Measurements from ENCODE around the gene GRN. TPM values are rescaled to one million over a fixed set of nuclear protein-coding genes. Genes with fewer than 3 reads are reported as not detected.
A peak's percentile ranks its signal among the peaks of the same experiment; 100 is the strongest.

The GRN gene
- polyA plus RNA-seq, 2 of the 4 experiments (the other 2 are of a cell fraction) = 111 to 197 TPM

- no peak for TF ChIP-seq MAZ (IDR thresholded peaks at IDR 0.05; ENCODE audit: borderline replicate concordance, low read depth, low read length)
- TF ChIP-seq FOSB (CRISPR knock-in tag; IDR thresholded peaks at IDR 0.05) = no peak
- TF ChIP-seq RNF2 (IDR thresholded peaks at IDR 0.05; ENCODE audit: borderline replicate concordance, low read depth) = peak; percentile 34; the same call in 1 of the 2 replicates
- TF ChIP-seq TP53 (CRISPR knock-in tag; IDR thresholded peaks at IDR 0.05) = no peak
- no peak for TF ChIP-seq MYC (IDR thresholded peaks at IDR 0.05; ENCODE audit: borderline replicate concordance, low read length)
- TF ChIP-seq KDM5A (IDR thresholded peaks at IDR 0.05) = no peak
- no peak for TF ChIP-seq ZNF302 (CRISPR knock-in tag; IDR thresholded peaks at IDR 0.05)
- TF ChIP-seq FOXS1 (CRISPR knock-in tag; IDR thresholded peaks at IDR 0.05) = no peak
- TF ChIP-seq, protein P1, sequence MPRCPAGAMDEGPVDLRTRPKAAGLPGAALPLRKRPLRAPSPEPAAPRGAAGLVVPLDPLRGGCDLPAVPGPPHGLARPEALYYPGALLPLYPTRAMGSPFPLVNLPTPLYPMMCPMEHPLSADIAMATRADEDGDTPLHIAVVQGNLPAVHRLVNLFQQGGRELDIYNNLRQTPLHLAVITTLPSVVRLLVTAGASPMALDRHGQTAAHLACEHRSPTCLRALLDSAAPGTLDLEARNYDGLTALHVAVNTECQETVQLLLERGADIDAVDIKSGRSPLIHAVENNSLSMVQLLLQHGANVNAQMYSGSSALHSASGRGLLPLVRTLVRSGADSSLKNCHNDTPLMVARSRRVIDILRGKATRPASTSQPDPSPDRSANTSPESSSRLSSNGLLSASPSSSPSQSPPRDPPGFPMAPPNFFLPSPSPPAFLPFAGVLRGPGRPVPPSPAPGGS (IDR thresholded peaks at IDR 0.05) = no peak
- TF ChIP-seq EP300 (IDR thresholded peaks at IDR 0.05) = no peak
- no peak for TF ChIP-seq SMC3 (IDR thresholded peaks at IDR 0.05)
- TF ChIP-seq POLR2A (IDR thresholded peaks at IDR 0.05; ENCODE audit: low read length) = no peak
- peak; percentile 49; the same call in 1 of the 2 replicates for TF ChIP-seq E2F6 (IDR thresholded peaks at IDR 0.05; ENCODE audit: borderline replicate concordance, low read depth)
- TF ChIP-seq ZSCAN20 (CRISPR knock-in tag; IDR thresholded peaks at IDR 0.05) = no peak
- TF ChIP-seq ZC3H11A (IDR thresholded peaks at IDR 0.05) = no peak
- TF ChIP-seq HES2 (IDR thresholded peaks at IDR 0.05) = no peak
- TF ChIP-seq CHD2 (IDR thresholded peaks at IDR 0.05; ENCODE audit: low read length, partially characterized antibody) = no peak
- no peak for TF ChIP-seq POLR2AphosphoS2 (conservative IDR thresholded peaks at IDR 0.05; ENCODE audit: low read length)
- 0 out of 2 replicates have a peak, but pooled peaks have one; percentile 24 for TF ChIP-seq PHF8 (IDR thresholded peaks at IDR 0.05; ENCODE audit: borderline replicate concordance, low read depth)
- TF ChIP-seq HOXB13 (CRISPR knock-in tag; IDR thresholded peaks at IDR 0.05; ENCODE audit: low read depth) = no peak
- CTCF ChIA-PET = interaction anchor here (0.6 to 11.1 kb wide), 43 partner anchors 11 to 479 kb away, joined by 3 to 179 read pairs (median 3); partner anchors contain the start of genes GRN and SLC25A39
- ATAC-seq (peak; percentile 31 to 60; a peak in 5 of 6 replicates), DNase-seq (ENCODE audit: low read depth in 1 of 2, low spot score in 1 of 2) (peak in 1 of 2 experiments; percentile 68), FAIRE-seq (no peak)
- H3K4me2 ChIP-seq = peak overlapping the region; percentile 97
- POLR2A ChIA-PET = interaction anchor here (0.6 to 1.0 kb wide), 3 partner anchors 143 to 255 kb away, joined by 3 to 4 read pairs (median 3); partner anchors contain the start of gene FZD2
- H3K4me1 ChIP-seq = peaks cover 20% of the 10 kb centered on the region
- H3K27ac ChIP-seq = peak overlapping the region; percentile 76 to 92
- peak overlapping the region; percentile 77 for H3K4me3 ChIP-seq
- WGBS (ENCODE audit: missing lambda C conversion rate) = 2% methylated on average over 29 of the region's 45 CpGs
- H3K9me3 ChIP-seq = no peaks in the 10 kb centered on the region
Observed at GRCh38 chr17:44362949-44363612, 18.0 kb downstream of the GRN start.

- FAIRE-seq (no peak), DNase-seq (ENCODE audit: low read depth in 1 of 2, low spot score in 1 of 2) (peak; percentile 66 to 74), ATAC-seq (peak; percentile 76 to 83)
- Histone ChIP-seq H3K4me2 (peak within 1 kb of the TSS; percentile 97), H3K27ac (peak within 1 kb of the TSS; percentile 76 to 92), H3K4me1 (peaks cover 20% of the 10 kb centered on the region), H3K4me3 (peak within 1 kb of the TSS; percentile 77), H3K9me3 (no peaks in the 10 kb centered on the region)
- POLR2A ChIA-PET = interaction anchor here (0.6 to 1.0 kb wide), 3 partner anchors 144 to 256 kb away, joined by 3 to 4 read pairs (median 3); partner anchors contain the start of gene FZD2
- CTCF ChIA-PET = interaction anchor here (0.6 to 11.1 kb wide), 40 partner anchors 11 to 478 kb away, joined by 3 to 179 read pairs (median 3); partner anchors contain the start of genes GRN and SLC25A39
- WGBS (ENCODE audit: missing lambda C conversion rate) = 1% methylated on average over 16 of the region's 63 CpGs
- TF ChIP-seq CHD4 (IDR thresholded peaks at IDR 0.05; ENCODE audit: borderline replicate concordance) (no peak), CBX2 (IDR thresholded peaks at IDR 0.05; ENCODE audit: borderline replicate concordance, low read depth) (no peak), PHF8 (IDR thresholded peaks at IDR 0.05; ENCODE audit: borderline replicate concordance, low read depth) (0 out of 2 replicates have a peak, but pooled peaks have one; percentile 8), POLR2A (IDR thresholded peaks at IDR 0.05; ENCODE audit: low read length) (peak; percentile 36), ZC3H11A (IDR thresholded peaks at IDR 0.05) (no peak), E2F6 (IDR thresholded peaks at IDR 0.05; ENCODE audit: borderline replicate concordance, low read depth) (peak; percentile 76), MAX (IDR thresholded peaks at IDR 0.05) (peak; percentile 70), RCOR1 (IDR thresholded peaks at IDR 0.05; ENCODE audit: low read depth, low read length) (no peak), TFCP2L1 (CRISPR knock-in tag; IDR thresholded peaks at IDR 0.05) (no peak), KDM5A (IDR thresholded peaks at IDR 0.05) (no peak), NR3C1 (IDR thresholded peaks at IDR 0.05) (no peak), SMC3 (IDR thresholded peaks at IDR 0.05) (peak; percentile 54), MYC (IDR thresholded peaks at IDR 0.05; ENCODE audit: borderline replicate concordance, low read length) (no peak), RAD21 (conservative IDR thresholded peaks at IDR 0.05 in 1 of 2, IDR thresholded peaks at IDR 0.05 in 1 of 2) (peak in 1 of 2 experiments; percentile 42; a peak in 2 of 5 replicates)
- TF ChIP-seq, protein P2, sequence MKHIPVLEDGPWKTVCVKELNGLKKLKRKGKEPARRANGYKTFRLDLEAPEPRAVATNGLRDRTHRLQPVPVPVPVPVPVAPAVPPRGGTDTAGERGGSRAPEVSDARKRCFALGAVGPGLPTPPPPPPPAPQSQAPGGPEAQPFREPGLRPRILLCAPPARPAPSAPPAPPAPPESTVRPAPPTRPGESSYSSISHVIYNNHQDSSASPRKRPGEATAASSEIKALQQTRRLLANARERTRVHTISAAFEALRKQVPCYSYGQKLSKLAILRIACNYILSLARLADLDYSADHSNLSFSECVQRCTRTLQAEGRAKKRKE (CRISPR knock-in tag; IDR thresholded peaks at IDR 0.05; ENCODE audit: low read depth) = no peak
- TF ChIP-seq, protein P3, sequence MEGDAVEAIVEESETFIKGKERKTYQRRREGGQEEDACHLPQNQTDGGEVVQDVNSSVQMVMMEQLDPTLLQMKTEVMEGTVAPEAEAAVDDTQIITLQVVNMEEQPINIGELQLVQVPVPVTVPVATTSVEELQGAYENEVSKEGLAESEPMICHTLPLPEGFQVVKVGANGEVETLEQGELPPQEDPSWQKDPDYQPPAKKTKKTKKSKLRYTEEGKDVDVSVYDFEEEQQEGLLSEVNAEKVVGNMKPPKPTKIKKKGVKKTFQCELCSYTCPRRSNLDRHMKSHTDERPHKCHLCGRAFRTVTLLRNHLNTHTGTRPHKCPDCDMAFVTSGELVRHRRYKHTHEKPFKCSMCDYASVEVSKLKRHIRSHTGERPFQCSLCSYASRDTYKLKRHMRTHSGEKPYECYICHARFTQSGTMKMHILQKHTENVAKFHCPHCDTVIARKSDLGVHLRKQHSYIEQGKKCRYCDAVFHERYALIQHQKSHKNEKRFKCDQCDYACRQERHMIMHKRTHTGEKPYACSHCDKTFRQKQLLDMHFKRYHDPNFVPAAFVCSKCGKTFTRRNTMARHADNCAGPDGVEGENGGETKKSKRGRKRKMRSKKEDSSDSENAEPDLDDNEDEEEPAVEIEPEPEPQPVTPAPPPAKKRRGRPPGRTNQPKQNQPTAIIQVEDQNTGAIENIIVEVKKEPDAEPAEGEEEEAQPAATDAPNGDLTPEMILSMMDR (IDR thresholded peaks at IDR 0.05) = peak; percentile 98
Observed at GRCh38 chr17:44363613-44364159, 18.6 kb downstream of the GRN start, which contains the start of gene FAM171A2. FAM171A2 (minus strand) TSS chr17:44363853; CDS start chr17:44363714, 139 bp downstream.

All from A549 (cell line).